Measurements from ENCODE around the gene PTPN13.

DNA sequence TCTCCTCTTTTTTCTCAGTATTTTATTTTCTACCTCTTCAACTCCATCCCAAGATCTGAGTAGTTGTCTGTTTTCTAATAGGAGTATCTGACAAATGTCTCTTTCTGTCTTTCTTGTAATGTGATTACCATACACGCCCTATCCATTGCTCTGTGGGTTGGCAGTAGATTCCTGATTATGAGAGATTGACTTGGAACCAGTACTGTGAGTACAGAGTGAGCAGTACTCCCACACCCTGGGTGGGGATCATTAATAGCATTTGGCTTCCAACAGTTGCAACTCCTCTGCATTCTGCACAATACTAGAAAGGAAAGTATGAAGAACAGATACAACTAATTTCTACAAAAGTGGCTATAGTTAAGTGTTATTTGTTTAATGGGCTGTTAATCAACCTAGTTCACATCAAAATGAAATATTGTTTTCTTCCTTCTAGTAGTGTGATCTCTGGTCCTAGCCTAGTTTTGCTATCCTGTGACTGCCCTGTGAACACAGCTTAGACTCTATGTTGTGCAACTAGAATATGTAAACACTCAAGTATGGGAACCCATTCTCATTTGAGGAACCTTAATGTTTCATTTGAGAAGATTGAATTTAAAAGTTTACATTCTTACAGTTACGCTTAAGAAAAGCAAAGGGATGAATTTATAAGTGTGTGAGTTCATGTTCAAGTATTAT, 112.9 kb downstream of the PTPN13 start:
- TF ChIP-seq CTCF (IDR thresholded peaks at IDR 0.05) (no peak), POLR2A (IDR thresholded peaks at IDR 0.05) (no peak)
